Progenitor cell of endocrine pancreas (in vitro differentiated cells): ENCODE measurements around the gene BDKRB2. TPM values are rescaled to one million over a fixed set of nuclear protein-coding genes. Genes with fewer than 3 reads are reported as not detected.

Experiments
- DNase-seq: peaks from one replicate; pipeline ENCODE4 v3.0.0; 2021; ENCODE audit warnings: low spot score; ENCODE audit not compliant: unreplicated experiment
- H3K27ac Mint-ChIP-seq: 2 replicates; pipeline ENCODE4 v1.8.0; 2021; ENCODE audit warnings: mild to moderate bottlenecking, moderate library complexity, mixed read lengths
- H3K27me3 Mint-ChIP-seq: 2 replicates; pipeline ENCODE4 v1.8.0; 2021; ENCODE audit warnings: mixed read lengths
- H3K36me3 Mint-ChIP-seq: 2 replicates; pipeline ENCODE4 v1.8.0; 2022; ENCODE audit warnings: mixed read lengths; ENCODE audit not compliant: insufficient read depth
- H3K4me1 Mint-ChIP-seq: 2 replicates; pipeline ENCODE4 v1.8.0; 2021; ENCODE audit warnings: low read depth, mixed read lengths
- H3K4me3 Mint-ChIP-seq: 2 replicates; pipeline ENCODE4 v1.8.0; 2021; ENCODE audit warnings: low read depth, mild to moderate bottlenecking, moderate library complexity, mixed read lengths
- H3K9me3 Mint-ChIP-seq: 2 replicates; pipeline ENCODE4 v1.8.0; 2021; ENCODE audit warnings: low read depth, mixed read lengths
- CTCF ChIP-seq: fragments of 200-600 bp; sonication (generic); IDR thresholded peaks from one replicate; pipeline ENCODE4 v1.5.0; 2021; ENCODE audit warnings: antibody characterized with exemption, mild to moderate bottlenecking; ENCODE audit not compliant: unreplicated experiment
- total RNA-seq: library from RNA; stranded (reverse); gene quantifications from 2 replicates; pipeline ENCODE4 v1.2.1, GENCODE V29; 2021

Gene BDKRB2
- total RNA-seq, 1 donor from 2014 or later: 0.36 TPM

DNA sequence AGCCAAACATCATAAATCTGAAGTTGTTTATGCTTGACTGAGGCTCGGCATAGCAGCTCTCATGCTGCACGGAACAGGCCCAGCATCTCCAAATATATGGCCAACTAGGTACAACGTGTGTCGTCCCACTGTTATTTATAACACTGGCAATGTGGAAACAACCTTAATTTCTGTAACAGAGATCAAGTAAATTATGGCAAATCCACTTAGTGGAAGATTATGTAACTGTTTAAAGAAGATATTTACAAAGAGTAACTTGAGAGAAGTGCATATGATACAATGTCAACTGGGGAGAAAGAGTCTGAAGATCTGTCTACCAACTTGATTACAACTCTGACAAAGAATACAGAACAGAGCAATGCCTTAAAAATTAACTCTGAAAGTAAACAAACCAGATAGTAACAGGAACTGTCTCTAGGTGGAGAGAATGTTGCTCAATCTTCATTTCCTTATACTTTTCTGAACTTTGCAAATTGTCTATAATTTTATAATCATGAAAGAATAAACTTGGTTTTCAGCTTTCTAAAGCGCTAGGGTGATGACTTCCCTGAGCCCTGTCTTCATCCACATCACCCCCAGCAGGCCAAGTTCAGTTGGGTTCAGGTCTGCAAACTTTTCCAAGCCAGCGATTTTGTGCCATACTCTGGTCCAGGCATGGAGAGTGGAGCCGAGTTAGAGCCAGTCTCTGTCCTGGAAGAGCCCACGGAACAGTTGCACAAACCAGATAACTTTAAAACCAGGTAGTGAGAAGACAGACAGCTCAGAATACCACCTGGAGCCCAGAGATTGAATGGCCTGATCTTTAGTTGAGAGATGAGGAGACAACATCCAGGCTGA is 44.3 kb upstream of the BDKRB2 start:
- peaks cover 3% of the 10 kb centered on the region for H3K27me3 Mint-ChIP-seq
- H3K27ac Mint-ChIP-seq: no peak overlapping the region
- no peak for TF ChIP-seq CTCF
- no peak overlapping the region for H3K4me3 Mint-ChIP-seq
- no peak for DNase-seq
- no peaks in the 10 kb centered on the region for H3K9me3 Mint-ChIP-seq
- H3K4me1 Mint-ChIP-seq: no peaks in the 10 kb centered on the region
- H3K36me3 Mint-ChIP-seq: no peaks in the 10 kb centered on the region

DNA sequence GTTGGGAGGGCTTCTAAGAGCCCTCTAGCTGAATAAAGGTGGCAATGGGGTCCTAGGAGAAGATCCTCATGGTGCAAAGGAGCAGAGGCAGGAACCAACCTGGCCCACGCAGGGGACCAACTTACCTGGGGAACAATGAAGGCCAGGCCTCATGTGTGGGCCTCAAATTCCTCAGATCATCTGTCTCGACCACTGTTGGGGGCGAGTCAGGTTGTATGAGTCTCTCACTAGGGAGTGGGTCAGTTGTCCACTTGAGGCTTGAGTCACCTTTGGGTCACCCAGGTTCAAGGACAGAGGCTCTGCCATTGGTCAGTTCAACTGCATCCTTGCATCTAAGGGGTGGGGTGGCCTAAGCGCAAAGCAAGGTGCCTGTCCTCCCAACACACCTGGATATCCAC is 43.7 kb upstream of the BDKRB2 start:
- no peak for TF ChIP-seq CTCF
- Mint-ChIP-seq H3K27me3 (peaks cover 3% of the 10 kb centered on the region), H3K27ac (no peak overlapping the region), H3K9me3 (no peaks in the 10 kb centered on the region), H3K4me1 (no peaks in the 10 kb centered on the region), H3K36me3 (no peaks in the 10 kb centered on the region), H3K4me3 (no peak overlapping the region)
- no peak for DNase-seq

DNA sequence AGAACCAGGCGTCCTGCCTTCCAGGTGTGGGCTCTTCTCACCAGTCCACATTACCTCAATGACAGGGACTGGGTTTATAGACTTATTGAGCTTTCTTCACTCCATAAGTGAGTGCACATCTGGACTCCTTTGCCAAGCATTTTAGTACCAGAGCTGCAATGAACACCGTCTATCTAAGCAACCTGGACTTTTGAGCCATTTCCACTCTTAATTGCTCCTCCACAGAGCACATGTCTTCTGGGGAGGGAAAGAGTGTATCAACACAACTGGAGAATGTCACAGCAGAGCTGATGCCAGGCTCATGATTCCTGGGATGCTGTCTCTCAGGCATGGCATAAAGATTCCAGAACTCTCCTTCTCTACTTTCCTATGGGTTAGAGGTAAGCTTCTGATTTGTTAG is 43.0 kb upstream of the BDKRB2 start:
- H3K4me1 Mint-ChIP-seq: no peaks in the 10 kb centered on the region
- TF ChIP-seq CTCF: no peak
- no peak overlapping the region for H3K4me3 Mint-ChIP-seq
- peaks cover 3% of the 10 kb centered on the region for H3K27me3 Mint-ChIP-seq
- H3K36me3 Mint-ChIP-seq: no peaks in the 10 kb centered on the region
- no peaks in the 10 kb centered on the region for H3K9me3 Mint-ChIP-seq
- no peak overlapping the region for H3K27ac Mint-ChIP-seq
- no peak for DNase-seq

GRCh38 chr14:96162265-96162664 is 42.4 kb upstream of the BDKRB2 start:
- Mint-ChIP-seq H3K36me3 (no peaks in the 10 kb centered on the region), H3K4me1 (no peaks in the 10 kb centered on the region), H3K4me3 (no peak overlapping the region), H3K9me3 (no peaks in the 10 kb centered on the region), H3K27ac (no peak overlapping the region), H3K27me3 (peaks cover 3% of the 10 kb centered on the region)
- TF ChIP-seq CTCF: no peak
- no peak for DNase-seq

- Mint-ChIP-seq H3K4me1 (no peaks in the 10 kb centered on the region), H3K27ac (no peak overlapping the region), H3K36me3 (no peaks in the 10 kb centered on the region), H3K4me3 (no peak overlapping the region), H3K9me3 (no peaks in the 10 kb centered on the region), H3K27me3 (peaks cover 3% of the 10 kb centered on the region)
- no peak for DNase-seq
- no peak for TF ChIP-seq CTCF
Measured at GRCh38 chr14:96162741-96163140, 41.9 kb upstream of the BDKRB2 start.
